ENCODE data around the gene KRT7. TPM values are rescaled to one million over a fixed set of nuclear protein-coding genes. Genes with fewer than 3 reads are reported as not detected.
A peak's percentile ranks its signal among the peaks of the same experiment; 100 is the strongest.

KRT7 gene
- total RNA-seq, 1 experiment from 2014 or later = 0.40 TPM

- no peak for DNase-seq (ENCODE audit: low read depth)
Measured at GRCh38 chr12:52199294-52199919, 33.6 kb upstream of the KRT7 start.

- DNase-seq (ENCODE audit: low read depth) = no peak
Measured at GRCh38 chr12:52200086-52200780, 32.8 kb upstream of the KRT7 start.

- no peak for DNase-seq (ENCODE audit: low read depth)
Measured at GRCh38 chr12:52200781-52201450, 32.1 kb upstream of the KRT7 start.

GRCh38 chr12:52201451-52201839 lies 31.6 kb upstream of the KRT7 start:
- no peak for DNase-seq (ENCODE audit: low read depth)

GRCh38 chr12:52202361-52203078 lies 30.5 kb upstream of the KRT7 start:
- no peak for DNase-seq (ENCODE audit: low read depth)

- peak; percentile 52 for DNase-seq (ENCODE audit: low read depth)
Measured at GRCh38 chr12:52203079-52203921, 29.7 kb upstream of the KRT7 start.

- no peak for DNase-seq (ENCODE audit: low read depth)
Measured at GRCh38 chr12:52204095-52204930, 28.7 kb upstream of the KRT7 start.

GRCh38 chr12:52204931-52205505 lies 28.0 kb upstream of the KRT7 start:
- no peak for DNase-seq (ENCODE audit: low read depth)

GRCh38 chr12:52205612-52206303 lies 27.3 kb upstream of the KRT7 start:
- peak; percentile 56 for DNase-seq (ENCODE audit: low read depth)

- DNase-seq (ENCODE audit: low read depth) = peak; percentile 77
Measured at GRCh38 chr12:52206304-52207040, 26.6 kb upstream of the KRT7 start.

GRCh38 chr12:52207106-52207505 lies 25.9 kb upstream of the KRT7 start:
- DNase-seq (ENCODE audit: low read depth) = no peak

GRCh38 chr12:52207895-52208294 lies 25.1 kb upstream of the KRT7 start:
- peak; percentile 58 for DNase-seq (ENCODE audit: low read depth)

- DNase-seq (ENCODE audit: low read depth) = no peak
Measured at GRCh38 chr12:52208424-52209165, 24.4 kb upstream of the KRT7 start.

- no peak for DNase-seq (ENCODE audit: low read depth)
Measured at GRCh38 chr12:52209321-52209720, 23.7 kb upstream of the KRT7 start.

- no peak for DNase-seq (ENCODE audit: low read depth)
Measured at GRCh38 chr12:52210186-52210924, 22.7 kb upstream of the KRT7 start.

GRCh38 chr12:52210925-52211650 lies 22.0 kb upstream of the KRT7 start:
- no peak for DNase-seq (ENCODE audit: low read depth)

Data from LHCN-M2 (cell line).